GM23338 (cell line): ENCODE data around the gene NAA25. TPM values are rescaled to one million over a fixed set of nuclear protein-coding genes. Genes with fewer than 3 reads are reported as not detected.

ENCODE experiments used
- ATAC-seq: fragments of 200-7000 bp; cut with Tn5 transposase; 3 replicates; pipeline ENCODE4 v1.9.1; 2020
- DNase-seq: peaks from one replicate; pipeline ENCODE4 v3.0.0-alpha.2; 2015; ENCODE audit warnings: low spot score
- H2AFZ ChIP-seq: fragments of 200-600 bp; sonication (generic); 2 replicates; pipeline ENCODE4 v1.8.0; 2016; ENCODE audit warnings: antibody characterized with exemption, mild to moderate bottlenecking, moderate library complexity
- H3F3A ChIP-seq: fragments of 200-600 bp; sonication (generic); replicated peaks from 2 replicates; pipeline ENCODE4 v1.8.0; 2017; ENCODE audit warnings: antibody characterized with exemption, mixed run types, low read depth
- H3K27ac ChIP-seq: fragments of 200-600 bp; sonication (generic); 2 replicates; pipeline ENCODE4 v1.6.1; 2016; ENCODE audit warnings: low read depth
- H3K27me3 ChIP-seq: fragments of 200-600 bp; sonication (generic); 2 replicates; pipeline ENCODE4 v1.8.0; 2016; ENCODE audit warnings: mild to moderate bottlenecking, mixed run types, moderate library complexity; ENCODE audit not compliant: insufficient read depth
- H3K36me3 ChIP-seq: fragments of 200-600 bp; sonication (generic); 2 replicates; pipeline ENCODE4 v1.8.0; 2016; ENCODE audit warnings: mild to moderate bottlenecking; ENCODE audit not compliant: insufficient read depth
- H3K4me1 ChIP-seq: fragments of 200-600 bp; sonication (generic); 2 replicates; pipeline ENCODE4 v1.8.0; 2016; ENCODE audit warnings: mild to moderate bottlenecking, moderate library complexity; ENCODE audit not compliant: insufficient read depth
- H3K4me2 ChIP-seq: fragments of 200-600 bp; sonication (generic); 2 replicates; pipeline ENCODE4 v1.7.1; 2017; ENCODE audit warnings: mixed run types
- H3K4me3 ChIP-seq: fragments of 200-600 bp; sonication (generic); 2 replicates; pipeline ENCODE4 v1.6.1; 2016; ENCODE audit warnings: mixed run types
- H3K79me2 ChIP-seq: fragments of 200-600 bp; sonication (generic); replicated peaks from 2 replicates; pipeline ENCODE4 v1.8.0; 2017; ENCODE audit warnings: mild to moderate bottlenecking; ENCODE audit not compliant: insufficient read depth
- H3K9me2 ChIP-seq: fragments of 200-600 bp; sonication (generic); 2 replicates; pipeline ENCODE4 v1.8.0; 2017; ENCODE audit not compliant: insufficient read depth
- H4K20me1 ChIP-seq: fragments of 200-600 bp; sonication (generic); replicated peaks from 2 replicates; pipeline ENCODE4 v1.8.0; 2017; ENCODE audit warnings: mild to moderate bottlenecking; ENCODE audit not compliant: insufficient read depth
- H3K27ac Mint-ChIP-seq: 2 replicates; pipeline ENCODE4 v1.8.0; 2020; ENCODE audit warnings: inconsistent platforms, mild to moderate bottlenecking, moderate library complexity, mixed read lengths
- H3K27me3 Mint-ChIP-seq: 3 replicates; pipeline ENCODE4 v1.8.0; 2022; ENCODE audit warnings: low read depth, mild to moderate bottlenecking, moderate library complexity, mixed read lengths, inconsistent platforms; ENCODE audit not compliant: insufficient read depth, poor library complexity
- H3K36me3 Mint-ChIP-seq: 3 replicates; pipeline ENCODE4 v1.8.0; 2021; ENCODE audit warnings: low read depth, mild to moderate bottlenecking, inconsistent platforms, moderate library complexity, mixed read lengths
- H3K4me1 Mint-ChIP-seq: 3 replicates; pipeline ENCODE4 v1.8.0; 2020; ENCODE audit warnings: mild to moderate bottlenecking, inconsistent platforms, mixed read lengths
- H3K4me3 Mint-ChIP-seq: 3 replicates; pipeline ENCODE4 v1.8.0; 2021; ENCODE audit warnings: moderate library complexity, mild to moderate bottlenecking, inconsistent platforms, mixed read lengths
- H3K9me3 Mint-ChIP-seq: 3 replicates; pipeline ENCODE4 v1.8.0; 2020; ENCODE audit warnings: moderate library complexity, mild to moderate bottlenecking, inconsistent platforms, mixed read lengths
- CREB1 ChIP-seq: fragments of 250-450 bp; sonication (Bioruptor Pico); IDR thresholded peaks from 2 replicates; pipeline ENCODE4 v1.5.0; 2020; ENCODE audit warnings: low read depth, mild to moderate bottlenecking, moderate library complexity
- CTCF ChIP-seq, 2 experiments: fragments of 200-600 bp in 1 of 2; sonication (generic) in 1 of 2; conservative IDR thresholded peaks; 2 replicates each; pipeline versions ENCODE4 v1.5.1 to v1.6.1; 2016 to 2017; ENCODE audit warnings: antibody characterized with exemption in 2 of 2, low read depth in 2 of 2, mild to moderate bottlenecking in 2 of 2, moderate library complexity in 1 of 2
- EZH2phosphoT487 ChIP-seq: fragments of 200-600 bp; sonication (generic); IDR thresholded peaks from one replicate; pipeline ENCODE4 v1.8.1; 2018; ENCODE audit warnings: antibody characterized with exemption; ENCODE audit not compliant: unreplicated experiment
- POLR2AphosphoS5 ChIP-seq: IDR thresholded peaks from 2 replicates; pipeline ENCODE4 v1.6.1; 2016; ENCODE audit warnings: antibody characterized with exemption, low read depth
- ZNF462 ChIP-seq: fragments of 250-450 bp; sonication (Bioruptor Pico); IDR thresholded peaks from 2 replicates; pipeline ENCODE4 v1.5.0; 2020; ENCODE audit warnings: mild to moderate bottlenecking, moderate library complexity
- polyA plus RNA-seq: library from polyadenylated mRNA; unstranded; fragments of >200 nt; fragmentation: Nextera tagmentation; extraction: Ambion mirVana; gene quantifications from 2 replicates; pipeline ENCODE4 v1.2.1, GENCODE V29; 2016
- total RNA-seq: library from RNA; depleted of rRNA; stranded (reverse); fragments of >200 nt; shearing (Covaris generic); gene quantifications from 2 replicates; pipeline ENCODE4 v1.2.3, GENCODE V29; 2014

The NAA25 gene
- total and polyA plus RNA-seq, 2 experiments from 2014 or later: 49.0 to 55.1 TPM

- Mint-ChIP-seq H3K9me3 (no peaks in the 10 kb centered on the region), H3K27ac (no peak overlapping the region), H3K27me3 (peaks cover 2% of the 10 kb centered on the region), H3K4me1 (peaks cover 18% of the 10 kb centered on the region), H3K36me3 (no peaks in the 10 kb centered on the region), H3K4me3 (no peak overlapping the region)
- ATAC-seq: no peak
- no peak overlapping the region for H2AFZ ChIP-seq
- H3K4me3 ChIP-seq: no peak overlapping the region
- peaks cover 16% of the 10 kb centered on the region for H3K4me1 ChIP-seq
- TF ChIP-seq ZNF462 (CRISPR knock-in tag) (no peak), EZH2phosphoT487 (no peak), POLR2AphosphoS5 (no peak), CREB1 (no peak)
- no peaks in the 10 kb centered on the region for H3K9me2 ChIP-seq
- H3K79me2 ChIP-seq: no peaks in the 10 kb centered on the region
- H3K27me3 ChIP-seq: no peaks in the 10 kb centered on the region
- DNase-seq: no peak
- no peaks in the 10 kb centered on the region for H4K20me1 ChIP-seq
- peak overlapping the region; percentile 8; the same call in 1 of the 2 replicates for H3K27ac ChIP-seq
- H3K4me2 ChIP-seq: no peak overlapping the region
- no peaks in the 10 kb centered on the region for H3K36me3 ChIP-seq
- H3F3A ChIP-seq: 0 out of 2 replicates have a peak, but pooled peaks cover 6% of the 10 kb centered on the region
Measured at GRCh38 chr12:112117685-112118084, 9.1 kb upstream of the NAA25 start.

GRCh38 chr12:112116232-112117060 is 7.9 kb upstream of the NAA25 start:
- peak; percentile 83 for TF ChIP-seq POLR2AphosphoS5
- TF ChIP-seq CTCF (conservative IDR thresholded peaks at IDR 0.05; ENCODE audit: low read depth in 2 of 2): no peak
- H3K4me3 ChIP-seq: peak overlapping the region; percentile 22; the same call in 1 of the 2 replicates
- no peaks in the 10 kb centered on the region for H3K79me2 ChIP-seq
- ATAC-seq (peak; percentile 98), DNase-seq (peak; percentile 95)
- H3F3A ChIP-seq: 0 out of 2 replicates have a peak, but pooled peaks cover 3% of the 10 kb centered on the region
- peaks cover 10% of the 10 kb centered on the region for H3K4me1 ChIP-seq
- Mint-ChIP-seq H3K9me3 (no peaks in the 10 kb centered on the region), H3K36me3 (no peaks in the 10 kb centered on the region), H3K27me3 (peaks cover 2% of the 10 kb centered on the region), H3K4me3 (peak overlapping the region; percentile 57), H3K27ac (peak overlapping the region; percentile 97), H3K4me1 (peaks cover 16% of the 10 kb centered on the region)
- peak overlapping the region; percentile 88 for H3K27ac ChIP-seq
- H3K4me2 ChIP-seq: peak overlapping the region; percentile 58
- no peaks in the 10 kb centered on the region for H4K20me1 ChIP-seq
- H2AFZ ChIP-seq: peak overlapping the region; percentile 3
- no peaks in the 10 kb centered on the region for H3K9me2 ChIP-seq
- H3K36me3 ChIP-seq: no peaks in the 10 kb centered on the region
- H3K27me3 ChIP-seq: no peaks in the 10 kb centered on the region
